Endodermal cell (in vitro differentiated cells): ENCODE data around the gene ZNF45. TPM values are rescaled to one million over a fixed set of nuclear protein-coding genes. Genes with fewer than 3 reads are reported as not detected.

Experiments used
- DNase-seq: peaks from one replicate; pipeline ENCODE4 v3.0.0-alpha.2; 2017
- H3K27ac ChIP-seq: 2 replicates; pipeline ENCODE4 v1.5.1; 2013; ENCODE audit warnings: mild to moderate bottlenecking, low read depth, low read length, moderate library complexity
- H3K27me3 ChIP-seq: 2 replicates; pipeline ENCODE4 v1.6.1; 2013; ENCODE audit warnings: mild to moderate bottlenecking, low read length, moderate library complexity; ENCODE audit not compliant: insufficient read depth, control insufficient read depth, poor library complexity, severe bottlenecking
- H3K36me3 ChIP-seq: 2 replicates; pipeline ENCODE4 v1.7.0; 2013; ENCODE audit warnings: mild to moderate bottlenecking, low read length, moderate library complexity; ENCODE audit not compliant: control insufficient read depth, insufficient read depth
- H3K4me1 ChIP-seq: one replicate; pipeline ENCODE4 v1.7.0; 2013; ENCODE audit warnings: low read length; ENCODE audit not compliant: control insufficient read depth, insufficient read depth
- H3K4me3 ChIP-seq: 2 replicates; pipeline ENCODE4 v1.5.1; 2013; ENCODE audit warnings: mild to moderate bottlenecking, low read length, moderate library complexity
- H3K9ac ChIP-seq: 2 replicates; pipeline ENCODE4 v1.6.1; 2013; ENCODE audit warnings: mild to moderate bottlenecking, low read length, moderate library complexity; ENCODE audit not compliant: poor library complexity, severe bottlenecking; ENCODE audit errors: extremely low read depth
- H3K9me3 ChIP-seq: 2 replicates; pipeline ENCODE4 v1.6.1; 2013; ENCODE audit warnings: mild to moderate bottlenecking, low read length, moderate library complexity; ENCODE audit not compliant: control insufficient read depth
- H3K27ac Mint-ChIP-seq: 2 replicates; pipeline ENCODE4 v1.8.0; 2020; ENCODE audit warnings: mixed read lengths
- H3K27me3 Mint-ChIP-seq: 2 replicates; pipeline ENCODE4 v1.8.0; 2021; ENCODE audit warnings: mild to moderate bottlenecking, mixed read lengths; ENCODE audit not compliant: insufficient read depth
- H3K36me3 Mint-ChIP-seq: 2 replicates; pipeline ENCODE4 v1.8.0; 2020; ENCODE audit warnings: low read depth, mixed read lengths
- H3K4me1 Mint-ChIP-seq: 2 replicates; pipeline ENCODE4 v1.8.0; 2020; ENCODE audit warnings: mixed read lengths
- H3K4me3 Mint-ChIP-seq: 2 replicates; pipeline ENCODE4 v1.8.0; 2020; ENCODE audit warnings: mild to moderate bottlenecking, moderate library complexity, mixed read lengths
- H3K9me3 Mint-ChIP-seq: 2 replicates; pipeline ENCODE4 v1.8.0; 2020; ENCODE audit warnings: mild to moderate bottlenecking, mixed read lengths
- CTCF ChIP-seq: fragments of 200-600 bp; sonication (generic); conservative IDR thresholded peaks from 2 replicates; pipeline ENCODE4 v1.5.0; 2021; ENCODE audit warnings: antibody characterized with exemption, mild to moderate bottlenecking
- WGBS, 2 experiments: methylation state at CpG; one replicate each; pipeline versions ENCODE4 v1.1.5 to v1.1.7; 2013; ENCODE audit warnings: missing lambda C conversion rate in 2 of 2, mixed read lengths in 1 of 2; ENCODE audit not compliant: insufficient coverage in 1 of 2, insufficient read length in 1 of 2; 5-methylcytosine and 5-hydroxymethylcytosine counted together
- total RNA-seq, 2 donors: library from RNA; stranded (reverse); fragmentation: NEBNext Ultra II Directional in 1 of 2; extraction: Animal tissue kit (Norgen Biotek cat#: 25700) in 1 of 2; gene quantifications; 2 replicates in 1 of 2; 3 replicates in 1 of 2; pipeline ENCODE4 v1.2.1, GENCODE V29; 2021

Gene ZNF45
- total RNA-seq, 2 donors from 2014 or later = 18.6 to 19.4 TPM

- H3K9ac ChIP-seq = no peak overlapping the region
- Mint-ChIP-seq H3K36me3 (peaks cover 43% of the 10 kb centered on the region), H3K27ac (no peak overlapping the region)
Observed at GRCh38 chr19:43908659-43909058, 26.4 kb downstream of the ZNF45 start.

GRCh38 chr19:43906774-43907173 is 28.3 kb downstream of the ZNF45 start:
- Histone ChIP-seq H3K4me3 (no peak overlapping the region), H3K36me3 (peaks cover 2% of the 10 kb centered on the region), H3K27me3 (no peaks in the 10 kb centered on the region), H3K9me3 (peaks cover 21% of the 10 kb centered on the region), H3K27ac (no peak overlapping the region), H3K4me1 (no peaks in the 10 kb centered on the region), H3K9ac (no peak overlapping the region)
- TF ChIP-seq CTCF = no peak
- WGBS, 2 experiments = 87 to 93% methylated on average over 2 of the region's 2 CpGs
- Mint-ChIP-seq H3K27me3 (peaks cover 15% of the 10 kb centered on the region), H3K27ac (no peak overlapping the region), H3K36me3 (peaks cover 32% of the 10 kb centered on the region), H3K4me1 (no peaks in the 10 kb centered on the region), H3K4me3 (no peak overlapping the region), H3K9me3 (peaks cover 90% of the 10 kb centered on the region)
- no peak for DNase-seq

More at GRCh38 chr19:43908659-43909058, 26.4 kb downstream of the ZNF45 start:
- H3K27ac ChIP-seq = no peak overlapping the region
- peaks cover 30% of the 10 kb centered on the region for H3K9me3 ChIP-seq
- no peak overlapping the region for H3K4me3 Mint-ChIP-seq
- H3K27me3 Mint-ChIP-seq = peaks cover 5% of the 10 kb centered on the region
- H3K4me1 Mint-ChIP-seq = no peaks in the 10 kb centered on the region
- H3K27me3 ChIP-seq = no peaks in the 10 kb centered on the region
- 75 to 83% methylated on average over 1 of the region's 1 CpG for WGBS, 2 experiments
- H3K4me3 ChIP-seq = no peak overlapping the region
- peaks cover 19% of the 10 kb centered on the region for H3K36me3 ChIP-seq
- no peak for DNase-seq
- H3K4me1 ChIP-seq = no peaks in the 10 kb centered on the region
- peaks cover 90% of the 10 kb centered on the region for H3K9me3 Mint-ChIP-seq
- TF ChIP-seq CTCF = no peak

- H3K4me3 ChIP-seq = no peak overlapping the region
- H3K9ac ChIP-seq = no peak overlapping the region
- no peaks in the 10 kb centered on the region for H3K4me1 ChIP-seq
- Mint-ChIP-seq H3K36me3 (peaks cover 27% of the 10 kb centered on the region), H3K9me3 (peaks cover 82% of the 10 kb centered on the region), H3K4me3 (no peak overlapping the region), H3K27ac (no peak overlapping the region), H3K27me3 (peaks cover 16% of the 10 kb centered on the region), H3K4me1 (peaks cover 4% of the 10 kb centered on the region)
- H3K27me3 ChIP-seq = no peaks in the 10 kb centered on the region
- TF ChIP-seq CTCF = no peak
- WGBS, 2 experiments = 94 to 98% methylated on average over 5 of the region's 5 CpGs
- no peak overlapping the region for H3K27ac ChIP-seq
- no peak for DNase-seq
- no peaks in the 10 kb centered on the region for H3K36me3 ChIP-seq
- H3K9me3 ChIP-seq = peaks cover 16% of the 10 kb centered on the region
Observed at GRCh38 chr19:43905897-43906296, 29.2 kb downstream of the ZNF45 start.
